Neural progenitor cell (in vitro differentiated cells): ENCODE results near the gene DARS1.

Experiments
- CTCF ChIP-seq: fragments of 200-600 bp; sonication (generic); IDR thresholded peaks from 2 replicates; pipeline ENCODE4 v1.5.1; 2017; ENCODE audit warnings: antibody characterized with exemption, mild to moderate bottlenecking
- EZH2 ChIP-seq: fragments of 200-600 bp; sonication (generic); IDR thresholded peaks from 2 replicates; pipeline ENCODE4 v1.6.1; 2017; ENCODE audit warnings: antibody characterized with exemption, mild to moderate bottlenecking, moderate library complexity
- EZH2phosphoT487 ChIP-seq: fragments of 200-600 bp; sonication (generic); IDR thresholded peaks from 2 replicates; pipeline ENCODE4 v1.6.1; 2017; ENCODE audit warnings: antibody characterized with exemption

- peak; percentile 90 for TF ChIP-seq CTCF
- no peak for TF ChIP-seq EZH2phosphoT487
- no peak for TF ChIP-seq EZH2
Observed at GRCh38 chr2:135913727-135914365, 71.6 kb downstream of the DARS1 start.
